Effector memory CD8-positive, alpha-beta T cell (primary cell): ENCODE results near the gene MTCL3.

Source experiments
- ATAC-seq: fragments of 150-1000 bp; cut with Tn5 transposase; replicated peaks from 2 replicates; pipeline ENCODE4 v1.10.0; 2021; ENCODE audit warnings: mild to moderate bottlenecking, moderate library complexity
- DNase-seq, 3 experiments: peaks; one replicate each; pipeline ENCODE4 v3.0.0; 2021
- H3K27ac Mint-ChIP-seq, 2 donors: one replicate each; pipeline ENCODE4 v1.8.0; 2022; ENCODE audit warnings: mild to moderate bottlenecking in 2 of 2, mixed read lengths in 2 of 2, moderate library complexity in 2 of 2
- H3K27me3 Mint-ChIP-seq, 2 donors: one replicate each; pipeline ENCODE4 v1.8.0; 2022; ENCODE audit warnings: mixed read lengths in 2 of 2
- H3K36me3 Mint-ChIP-seq: one replicate; pipeline ENCODE4 v1.8.0; 2022; ENCODE audit warnings: mild to moderate bottlenecking, moderate library complexity, mixed read lengths; ENCODE audit not compliant: insufficient read depth
- H3K4me1 Mint-ChIP-seq, 2 donors: one replicate each; pipeline ENCODE4 v1.8.0; 2022; ENCODE audit warnings: low read depth in 2 of 2, mixed read lengths in 2 of 2
- H3K4me3 Mint-ChIP-seq, 2 donors: one replicate each; pipeline ENCODE4 v1.8.0; 2022; ENCODE audit warnings: mild to moderate bottlenecking in 2 of 2, mixed read lengths in 2 of 2, moderate library complexity in 2 of 2
- H3K9me3 Mint-ChIP-seq, 2 donors: one replicate each; pipeline ENCODE4 v1.8.0; 2022; ENCODE audit warnings: mixed read lengths in 2 of 2

MTCL3 gene

GRCh38 chr6:127533011-127533410 is 13.9 kb upstream of the MTCL3 start:
- ATAC-seq (no peak), DNase-seq (no peak)
- Mint-ChIP-seq H3K27me3 (peaks cover 29 to 34% of the 10 kb centered on the region in 2 donors), H3K4me1 (no peaks in the 10 kb centered on the region), H3K9me3 (no peaks in the 10 kb centered on the region), H3K36me3 (no peaks in the 10 kb centered on the region), H3K27ac (no peak overlapping the region), H3K4me3 (no peak overlapping the region)

- H3K4me1 Mint-ChIP-seq, result peaks cover 10% of the 10 kb centered on the region in 2 donors
Measured at GRCh38 chr6:127522714-127523113, 3.6 kb upstream of the MTCL3 start.

GRCh38 chr6:127520066-127520465 is 931 bp upstream of the MTCL3 start:
- H3K27ac Mint-ChIP-seq, result no peak overlapping the region
- H3K4me3 Mint-ChIP-seq, result no peak overlapping the region
- no peak for ATAC-seq
- H3K4me1 Mint-ChIP-seq, result peaks cover 22 to 24% of the 10 kb centered on the region in 2 donors
- no peak for DNase-seq
- H3K27me3 Mint-ChIP-seq, result peaks cover 52 to 53% of the 10 kb centered on the region in 2 donors
- H3K36me3 Mint-ChIP-seq, result peaks cover 3% of the 10 kb centered on the region
- no peaks in the 10 kb centered on the region for H3K9me3 Mint-ChIP-seq

More at GRCh38 chr6:127522714-127523113, 3.6 kb upstream of the MTCL3 start:
- Mint-ChIP-seq H3K9me3 (no peaks in the 10 kb centered on the region), H3K36me3 (peaks cover 2% of the 10 kb centered on the region), H3K27ac (no peak overlapping the region), H3K27me3 (peaks cover 62 to 63% of the 10 kb centered on the region in 2 donors), H3K4me3 (no peak overlapping the region)
- no peak for DNase-seq
- ATAC-seq, result no peak

GRCh38 chr6:127519469-127519785 is 292 bp upstream of the MTCL3 start:
- DNase-seq (no peak), ATAC-seq (no peak)
- no peak overlapping the region for H3K27ac Mint-ChIP-seq
- H3K4me3 Mint-ChIP-seq, result peak overlapping the region; percentile 34 to 47
- H3K9me3 Mint-ChIP-seq, result no peaks in the 10 kb centered on the region
- H3K4me1 Mint-ChIP-seq, result peaks cover 27% of the 10 kb centered on the region in 2 donors
- H3K36me3 Mint-ChIP-seq, result peaks cover 5% of the 10 kb centered on the region
- peaks cover 46 to 48% of the 10 kb centered on the region in 2 donors for H3K27me3 Mint-ChIP-seq

- Mint-ChIP-seq H3K4me3 (peak overlapping the region; percentile 34 to 47), H3K9me3 (no peaks in the 10 kb centered on the region), H3K27me3 (peaks cover 34 to 39% of the 10 kb centered on the region in 2 donors), H3K4me1 (peaks cover 27 to 30% of the 10 kb centered on the region in 2 donors), H3K27ac (no peak overlapping the region), H3K36me3 (peaks cover 5% of the 10 kb centered on the region)
- no peak for DNase-seq
- ATAC-seq, result no peak
Measured at GRCh38 chr6:127518191-127518709, 885 bp downstream of the MTCL3 start.

- peaks cover 28 to 35% of the 10 kb centered on the region in 2 donors for H3K27me3 Mint-ChIP-seq
- no peak overlapping the region for H3K27ac Mint-ChIP-seq
- ATAC-seq (no peak), DNase-seq (no peak)
- H3K4me1 Mint-ChIP-seq, result peaks cover 27 to 30% of the 10 kb centered on the region in 2 donors
- H3K4me3 Mint-ChIP-seq, result peak overlapping the region in 1 of 2 donors; percentile 34
- H3K36me3 Mint-ChIP-seq, result peaks cover 5% of the 10 kb centered on the region
- no peaks in the 10 kb centered on the region for H3K9me3 Mint-ChIP-seq
Measured at GRCh38 chr6:127517693-127518092, 1.4 kb downstream of the MTCL3 start.

- peaks cover 27 to 30% of the 10 kb centered on the region in 2 donors for H3K4me1 Mint-ChIP-seq
- H3K4me3 Mint-ChIP-seq, result peak overlapping the region; percentile 89 to 95
- H3K27me3 Mint-ChIP-seq, result peaks cover 22 to 26% of the 10 kb centered on the region in 2 donors
- H3K27ac Mint-ChIP-seq, result peak overlapping the region in 1 of 2 donors; percentile 65
- DNase-seq, result peak in 2 of 3 experiments; percentile 19 to 27
- ATAC-seq, result peak; percentile 43
- no peaks in the 10 kb centered on the region for H3K9me3 Mint-ChIP-seq
- peaks cover 5% of the 10 kb centered on the region for H3K36me3 Mint-ChIP-seq
Measured at GRCh38 chr6:127516662-127517273, 2.4 kb downstream of the MTCL3 start.

GRCh38 chr6:127515794-127516661 is 3.1 kb downstream of the MTCL3 start:
- H3K4me3 Mint-ChIP-seq, result peak overlapping the region; percentile 89 to 95
- peaks cover 5% of the 10 kb centered on the region for H3K36me3 Mint-ChIP-seq
- peaks cover 14 to 18% of the 10 kb centered on the region in 2 donors for H3K27me3 Mint-ChIP-seq
- H3K27ac Mint-ChIP-seq, result peak overlapping the region; percentile 65 to 67
- peak; percentile 78 for ATAC-seq
- peaks cover 27 to 30% of the 10 kb centered on the region in 2 donors for H3K4me1 Mint-ChIP-seq
- H3K9me3 Mint-ChIP-seq, result no peaks in the 10 kb centered on the region
- peak; percentile 68 to 73 (median 68) for DNase-seq

GRCh38 chr6:127515234-127515793 is 3.8 kb downstream of the MTCL3 start:
- Mint-ChIP-seq H3K27me3 (peaks cover 13 to 17% of the 10 kb centered on the region in 2 donors), H3K36me3 (peaks cover 5% of the 10 kb centered on the region)

GRCh38 chr6:127514773-127515227 is 4.3 kb downstream of the MTCL3 start:
- Mint-ChIP-seq H3K9me3 (no peaks in the 10 kb centered on the region), H3K27me3 (peaks cover 13 to 16% of the 10 kb centered on the region in 2 donors), H3K4me3 (peak overlapping the region; percentile 89 to 95), H3K27ac (peak overlapping the region; percentile 53 to 67), H3K36me3 (peaks cover 5% of the 10 kb centered on the region), H3K4me1 (peaks cover 27 to 30% of the 10 kb centered on the region in 2 donors)
- DNase-seq (peak; percentile 9 to 25 (median 15)), ATAC-seq (peak; percentile 11)

More at GRCh38 chr6:127515234-127515793, 3.8 kb downstream of the MTCL3 start:
- Mint-ChIP-seq H3K9me3 (no peaks in the 10 kb centered on the region), H3K4me3 (peak overlapping the region; percentile 89 to 95), H3K4me1 (peaks cover 27 to 30% of the 10 kb centered on the region in 2 donors), H3K27ac (peak overlapping the region; percentile 53 to 67)
- DNase-seq (peak in 2 of 3 experiments; percentile 7 to 10), ATAC-seq (peak; percentile 25)

- Mint-ChIP-seq H3K9me3 (no peaks in the 10 kb centered on the region), H3K27me3 (peaks cover 8 to 11% of the 10 kb centered on the region in 2 donors), H3K4me1 (peaks cover 25 to 27% of the 10 kb centered on the region in 2 donors), H3K27ac (peak overlapping the region in 1 of 2 donors; percentile 53), H3K4me3 (peak overlapping the region; percentile 89 to 95), H3K36me3 (peaks cover 5% of the 10 kb centered on the region)
- no peak for ATAC-seq
- no peak for DNase-seq
Measured at GRCh38 chr6:127514179-127514772, 4.9 kb downstream of the MTCL3 start.

- Mint-ChIP-seq H3K9me3 (no peaks in the 10 kb centered on the region), H3K27ac (no peak overlapping the region), H3K4me3 (no peak overlapping the region), H3K27me3 (peaks cover 0 to 2% of the 10 kb centered on the region in 2 donors), H3K36me3 (peaks cover 5% of the 10 kb centered on the region), H3K4me1 (peaks cover 18 to 20% of the 10 kb centered on the region in 2 donors)
- ATAC-seq (no peak), DNase-seq (no peak)
Measured at GRCh38 chr6:127513425-127513824, 5.7 kb downstream of the MTCL3 start.

- H3K4me3 Mint-ChIP-seq, result no peak overlapping the region
- ATAC-seq, result no peak
Measured at GRCh38 chr6:127510876-127511275, 8.3 kb downstream of the MTCL3 start.

More at GRCh38 chr6:127510876-127511275, 8.3 kb downstream of the MTCL3 start:
- no peak for DNase-seq
- H3K9me3 Mint-ChIP-seq, result no peaks in the 10 kb centered on the region
- H3K27me3 Mint-ChIP-seq, result no peaks in the 10 kb centered on the region
- H3K36me3 Mint-ChIP-seq, result peaks cover 5% of the 10 kb centered on the region
- peaks cover 9 to 12% of the 10 kb centered on the region in 2 donors for H3K4me1 Mint-ChIP-seq
- H3K27ac Mint-ChIP-seq, result no peak overlapping the region
